ENCODE data around the gene CD200R1L.

DNA sequence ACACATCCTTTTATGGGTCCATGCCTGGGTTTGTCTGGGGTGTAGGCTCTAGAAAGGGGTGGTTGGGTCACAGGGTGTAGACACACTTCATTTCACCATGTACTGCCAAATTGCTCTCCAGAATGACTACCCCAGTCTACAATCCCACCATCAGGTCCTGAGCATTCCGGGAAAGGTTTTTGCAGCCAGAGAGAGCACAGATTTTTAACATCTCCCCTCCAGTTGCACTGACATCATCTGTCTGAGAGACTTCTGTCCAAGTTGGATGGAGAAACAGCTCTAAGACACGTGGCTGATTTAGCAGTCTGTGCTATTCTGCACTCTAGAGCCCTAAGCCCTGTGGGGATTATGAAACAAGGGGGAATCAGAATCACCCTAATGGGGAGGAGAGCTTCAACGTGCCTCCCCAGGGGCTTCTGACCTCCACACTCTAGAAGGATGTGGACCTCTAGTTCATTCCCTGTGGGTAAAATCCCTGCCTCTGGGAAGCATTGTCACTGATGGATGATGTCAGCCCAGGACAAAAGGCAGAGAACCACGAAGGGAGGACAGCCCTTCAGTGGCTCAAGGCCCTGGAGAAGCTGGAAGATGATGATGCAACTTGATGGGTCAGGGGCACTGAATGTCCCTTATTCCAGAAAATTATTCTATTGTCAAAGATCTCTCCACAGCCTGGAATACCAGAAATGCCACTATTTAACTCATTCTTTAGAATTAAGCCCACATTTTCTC is 71.5 kb downstream of the CD200R1L start:
- TF ChIP-seq, protein P1, sequence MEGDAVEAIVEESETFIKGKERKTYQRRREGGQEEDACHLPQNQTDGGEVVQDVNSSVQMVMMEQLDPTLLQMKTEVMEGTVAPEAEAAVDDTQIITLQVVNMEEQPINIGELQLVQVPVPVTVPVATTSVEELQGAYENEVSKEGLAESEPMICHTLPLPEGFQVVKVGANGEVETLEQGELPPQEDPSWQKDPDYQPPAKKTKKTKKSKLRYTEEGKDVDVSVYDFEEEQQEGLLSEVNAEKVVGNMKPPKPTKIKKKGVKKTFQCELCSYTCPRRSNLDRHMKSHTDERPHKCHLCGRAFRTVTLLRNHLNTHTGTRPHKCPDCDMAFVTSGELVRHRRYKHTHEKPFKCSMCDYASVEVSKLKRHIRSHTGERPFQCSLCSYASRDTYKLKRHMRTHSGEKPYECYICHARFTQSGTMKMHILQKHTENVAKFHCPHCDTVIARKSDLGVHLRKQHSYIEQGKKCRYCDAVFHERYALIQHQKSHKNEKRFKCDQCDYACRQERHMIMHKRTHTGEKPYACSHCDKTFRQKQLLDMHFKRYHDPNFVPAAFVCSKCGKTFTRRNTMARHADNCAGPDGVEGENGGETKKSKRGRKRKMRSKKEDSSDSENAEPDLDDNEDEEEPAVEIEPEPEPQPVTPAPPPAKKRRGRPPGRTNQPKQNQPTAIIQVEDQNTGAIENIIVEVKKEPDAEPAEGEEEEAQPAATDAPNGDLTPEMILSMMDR (IDR thresholded peaks at IDR 0.05) = no peak
- no peak for TF ChIP-seq POLR2A (IDR thresholded peaks at IDR 0.05)
